HepG2 (cell line): ENCODE results near the gene TMEM222. TPM values are rescaled to one million over a fixed set of nuclear protein-coding genes. Genes with fewer than 3 reads are reported as not detected.

Experiments
- ELF1 ChIP-seq: sonication (generic); formaldehyde crosslinking; IDR thresholded peaks from 2 replicates; pipeline ENCODE4 v1.4.0; 2020; ENCODE audit warnings: missing genetic modification reagents
- FOXP4 ChIP-seq: sonication (generic); formaldehyde crosslinking; IDR thresholded peaks from 2 replicates; pipeline ENCODE4 v1.4.0; 2020; ENCODE audit warnings: missing genetic modification reagents
- GABPA ChIP-seq, 2 experiments: IDR thresholded peaks; 2 replicates each; pipeline ENCODE4 v1.6.1; 2011 to 2016; ENCODE audit warnings: low read depth in 2 of 2, low read length in 1 of 2, missing biosample characterization in 1 of 2, missing genetic modification characterization in 1 of 2
- GATA4 ChIP-seq: sonication (generic); IDR thresholded peaks from 2 replicates; pipeline ENCODE4 v1.6.1; 2016; ENCODE audit warnings: antibody characterized with exemption, low read depth, borderline replicate concordance
- MYPOP ChIP-seq: sonication (generic); formaldehyde crosslinking; IDR thresholded peaks from 2 replicates; pipeline ENCODE4 v1.8.1; 2023; ENCODE audit warnings: mild to moderate bottlenecking, moderate library complexity, missing genetic modification reagents
- NONO ChIP-seq, 2 experiments: fragments of 450-650 bp in 1 of 2; sonication (generic) in 1 of 2; formaldehyde crosslinking in 1 of 2; IDR thresholded peaks in 1 of 2; conservative IDR thresholded peaks in 1 of 2; 2 replicates each; pipeline versions ENCODE4 v1.6.1 to v1.8.0; 2017 to 2022; ENCODE audit warnings: mild to moderate bottlenecking in 1 of 2, missing genetic modification reagents in 1 of 2, moderate library complexity in 1 of 2
- PHF21A ChIP-seq: sonication (generic); formaldehyde crosslinking; IDR thresholded peaks from 2 replicates; pipeline ENCODE4 v1.5.0; 2020; ENCODE audit warnings: mild to moderate bottlenecking, missing genetic modification reagents
- POLR2A ChIP-seq, 2 experiments: IDR thresholded peaks; 2 replicates each; pipeline ENCODE4 v1.6.1; 2011; ENCODE audit warnings: low read depth in 2 of 2, low read length in 2 of 2, mild to moderate bottlenecking in 1 of 2, moderate library complexity in 1 of 2; ENCODE audit not compliant: insufficient read depth in 1 of 2
- RFXANK ChIP-seq: IDR thresholded peaks from 2 replicates; pipeline ENCODE4 v1.6.1; 2016
- SP5 ChIP-seq: IDR thresholded peaks from 2 replicates; pipeline ENCODE4 v1.6.1; 2016; ENCODE audit warnings: low read depth, borderline replicate concordance
- TAF1 ChIP-seq: sonication (generic); formaldehyde crosslinking; IDR thresholded peaks from 2 replicates; pipeline ENCODE4 v1.4.0; 2020; ENCODE audit warnings: missing genetic modification reagents
- ZBTB38 ChIP-seq: sonication (generic); formaldehyde crosslinking; IDR thresholded peaks from 2 replicates; pipeline ENCODE4 v1.5.1; 2020; ENCODE audit warnings: mild to moderate bottlenecking, missing genetic modification reagents
- ZNF12 ChIP-seq: sonication (generic); formaldehyde crosslinking; IDR thresholded peaks from 2 replicates; pipeline ENCODE4 v1.5.0; 2020; ENCODE audit warnings: missing genetic modification reagents
- ZNF160 ChIP-seq: sonication (generic); formaldehyde crosslinking; IDR thresholded peaks from 2 replicates; pipeline ENCODE4 v1.8.0; 2022; ENCODE audit warnings: mild to moderate bottlenecking, inconsistent platforms, missing genetic modification reagents
- ZNF772 ChIP-seq: sonication (generic); formaldehyde crosslinking; IDR thresholded peaks from 2 replicates; pipeline ENCODE4 v1.5.0; 2020; ENCODE audit warnings: mild to moderate bottlenecking, missing genetic modification reagents
- ZNF784 ChIP-seq: sonication (generic); formaldehyde crosslinking; IDR thresholded peaks from 2 replicates; pipeline ENCODE4 v1.5.1; 2020; ENCODE audit warnings: missing genetic modification reagents, mild to moderate bottlenecking, borderline replicate concordance
- ZSCAN25 ChIP-seq: sonication (generic); formaldehyde crosslinking; IDR thresholded peaks from 2 replicates; pipeline ENCODE4 v1.8.0; 2022; ENCODE audit warnings: mild to moderate bottlenecking, missing genetic modification reagents
- polyA plus RNA-seq, 8 experiments: library from polyadenylated mRNA; depleted of rRNA in 3 of 8; stranded (reverse) in 7 of 8; unstranded in 1 of 8; fragments of >200 nt; fragmentation: Illumina TruSeq in 4 of 8; extraction: Trizol in 4 of 8; gene quantifications; 2 replicates each; pipeline versions ENCODE4 v1.2.1 to v1.2.3, GENCODE V29; 2011 to 2016; ENCODE audit warnings: low read depth in 4 of 8, missing spikeins in 1 of 8, mixed read lengths in 1 of 8; ENCODE audit not compliant: insufficient read depth in 1 of 8
- total RNA-seq, 5 experiments: library from RNA; depleted of rRNA; stranded (reverse); fragments of >200 nt; fragmentation: Illumina TruSeq; extraction: Trizol; gene quantifications; 2 replicates each; pipeline ENCODE4 v1.2.3, GENCODE V29; 2016; ENCODE audit warnings: low read depth in 1 of 5
- TF ChIP-seq, protein P1 (sequence below): sonication (generic); formaldehyde crosslinking; IDR thresholded peaks from 2 replicates; pipeline ENCODE4 v1.4.0; 2020; ENCODE audit warnings: missing genetic modification reagents
- TF ChIP-seq, protein P2 (sequence below): sonication (generic); formaldehyde crosslinking; IDR thresholded peaks from 2 replicates; pipeline ENCODE4 v1.5.0; 2020; ENCODE audit warnings: mild to moderate bottlenecking, missing genetic modification reagents, moderate library complexity

Gene TMEM222
- total and polyA plus RNA-seq, 2 of the 13 experiments (the other 11 are each of a cell fraction or from before 2014, with no cell fraction given): 22.7 to 29.6 TPM

GRCh38 chr1:27365372-27366112 lies 43.6 kb downstream of the TMEM222 start (continued):
- TF ChIP-seq, protein P1, sequence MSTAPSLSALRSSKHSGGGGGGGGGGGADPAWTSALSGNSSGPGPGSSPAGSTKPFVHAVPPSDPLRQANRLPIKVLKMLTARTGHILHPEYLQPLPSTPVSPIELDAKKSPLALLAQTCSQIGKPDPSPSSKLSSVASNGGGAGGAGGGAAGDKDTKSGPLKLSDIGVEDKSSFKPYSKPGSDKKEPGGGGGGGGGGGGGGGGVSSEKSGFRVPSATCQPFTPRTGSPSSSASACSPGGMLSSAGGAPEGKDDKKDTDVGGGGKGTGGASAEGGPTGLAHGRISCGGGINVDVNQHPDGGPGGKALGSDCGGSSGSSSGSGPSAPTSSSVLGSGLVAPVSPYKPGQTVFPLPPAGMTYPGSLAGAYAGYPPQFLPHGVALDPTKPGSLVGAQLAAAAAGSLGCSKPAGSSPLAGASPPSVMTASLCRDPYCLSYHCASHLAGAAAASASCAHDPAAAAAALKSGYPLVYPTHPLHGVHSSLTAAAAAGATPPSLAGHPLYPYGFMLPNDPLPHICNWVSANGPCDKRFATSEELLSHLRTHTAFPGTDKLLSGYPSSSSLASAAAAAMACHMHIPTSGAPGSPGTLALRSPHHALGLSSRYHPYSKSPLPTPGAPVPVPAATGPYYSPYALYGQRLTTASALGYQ (CRISPR knock-in tag): no peak
- TF ChIP-seq ZNF784 (CRISPR knock-in tag): 0 out of 2 replicates have a peak, but pooled peaks have one; percentile 27
- peak; percentile 35 to 47; a peak in 2 of 4 replicates for TF ChIP-seq POLR2A (IDR thresholded peaks at IDR 0.05; ENCODE audit: insufficient read depth in 1 of 2, low read depth in 2 of 2, low read length in 2 of 2)
- TF ChIP-seq, protein P2, sequence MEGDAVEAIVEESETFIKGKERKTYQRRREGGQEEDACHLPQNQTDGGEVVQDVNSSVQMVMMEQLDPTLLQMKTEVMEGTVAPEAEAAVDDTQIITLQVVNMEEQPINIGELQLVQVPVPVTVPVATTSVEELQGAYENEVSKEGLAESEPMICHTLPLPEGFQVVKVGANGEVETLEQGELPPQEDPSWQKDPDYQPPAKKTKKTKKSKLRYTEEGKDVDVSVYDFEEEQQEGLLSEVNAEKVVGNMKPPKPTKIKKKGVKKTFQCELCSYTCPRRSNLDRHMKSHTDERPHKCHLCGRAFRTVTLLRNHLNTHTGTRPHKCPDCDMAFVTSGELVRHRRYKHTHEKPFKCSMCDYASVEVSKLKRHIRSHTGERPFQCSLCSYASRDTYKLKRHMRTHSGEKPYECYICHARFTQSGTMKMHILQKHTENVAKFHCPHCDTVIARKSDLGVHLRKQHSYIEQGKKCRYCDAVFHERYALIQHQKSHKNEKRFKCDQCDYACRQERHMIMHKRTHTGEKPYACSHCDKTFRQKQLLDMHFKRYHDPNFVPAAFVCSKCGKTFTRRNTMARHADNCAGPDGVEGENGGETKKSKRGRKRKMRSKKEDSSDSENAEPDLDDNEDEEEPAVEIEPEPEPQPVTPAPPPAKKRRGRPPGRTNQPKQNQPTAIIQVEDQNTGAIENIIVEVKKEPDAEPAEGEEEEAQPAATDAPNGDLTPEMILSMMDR (CRISPR knock-in tag): no peak
- TF ChIP-seq SP5: peak; percentile 84
- peak; percentile 36; the same call in 1 of the 2 replicates for TF ChIP-seq TAF1 (CRISPR knock-in tag)
- TF ChIP-seq ZNF160 (CRISPR knock-in tag): no peak
- TF ChIP-seq ZNF12 (CRISPR knock-in tag): peak; percentile 73; the same call in 1 of the 2 replicates
- 0 out of 2 replicates have a peak, but pooled peaks have one; percentile 6 for TF ChIP-seq GATA4
- no peak for TF ChIP-seq RFXANK (CRISPR knock-in tag)
- TF ChIP-seq NONO (IDR thresholded peaks at IDR 0.05): no peak
- peak; percentile 43; the same call in 1 of the 2 replicates for TF ChIP-seq NONO (CRISPR knock-in tag; conservative IDR thresholded peaks at IDR 0.05)
- TF ChIP-seq MYPOP: peak; percentile 21; the same call in 1 of the 2 replicates
- TF ChIP-seq ZBTB38: 0 out of 2 replicates have a peak, but pooled peaks have one; percentile 40
- no peak for TF ChIP-seq ZNF772 (CRISPR knock-in tag)
- TF ChIP-seq PHF21A (CRISPR knock-in tag): 0 out of 2 replicates have a peak, but pooled peaks have one; percentile 16
- TF ChIP-seq ZSCAN25 (CRISPR knock-in tag): peak; percentile 49; the same call in 1 of the 2 replicates
- TF ChIP-seq FOXP4 (CRISPR knock-in tag): peak; percentile 37; the same call in 1 of the 2 replicates
- peak; percentile 49; the same call in 1 of the 2 replicates for TF ChIP-seq ELF1 (CRISPR knock-in tag)
- no peak for TF ChIP-seq GABPA (IDR thresholded peaks at IDR 0.05; ENCODE audit: low read depth, low read length)
- peak; percentile 50; the same call in 1 of the 2 replicates for TF ChIP-seq GABPA (CRISPR knock-in tag; IDR thresholded peaks at IDR 0.05; ENCODE audit: low read depth)
